ENCODE data around the gene DOCK2.

DOCK2 gene

DNA sequence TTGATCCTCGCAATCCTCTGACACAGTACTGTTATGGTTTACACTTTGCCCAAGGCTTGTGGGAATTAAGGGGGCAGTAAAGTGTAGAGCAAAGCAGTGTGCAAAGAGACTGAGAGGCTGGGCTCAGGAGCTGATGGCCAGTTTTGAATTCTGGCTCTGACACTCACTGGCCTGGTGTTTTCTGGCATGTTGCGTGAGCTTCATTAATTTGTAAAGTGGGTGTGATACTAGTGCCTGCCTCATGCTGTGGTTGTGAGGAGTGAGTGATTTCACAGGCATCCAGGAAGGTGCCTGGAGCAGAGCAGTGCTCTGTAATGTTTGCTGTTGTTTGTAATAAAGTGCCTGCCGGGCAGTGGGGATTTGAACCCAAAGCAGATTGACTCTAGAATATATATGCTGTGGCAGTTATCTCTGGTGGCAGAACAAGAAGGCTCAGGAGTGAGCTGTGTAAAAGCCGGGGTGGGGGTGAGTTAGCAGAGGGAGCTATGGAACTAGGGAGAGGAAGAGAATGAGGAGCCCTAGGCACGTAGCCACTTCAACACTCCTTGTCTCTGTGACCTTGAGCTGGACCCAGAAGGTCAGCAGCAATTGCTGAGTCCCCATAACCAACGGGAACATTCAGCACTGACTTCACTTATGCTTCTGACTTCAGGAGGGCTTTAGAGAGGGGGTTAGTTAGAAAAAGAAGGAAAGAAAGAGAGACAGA, 108.5 kb downstream of the DOCK2 start:
- TF ChIP-seq, protein P1, sequence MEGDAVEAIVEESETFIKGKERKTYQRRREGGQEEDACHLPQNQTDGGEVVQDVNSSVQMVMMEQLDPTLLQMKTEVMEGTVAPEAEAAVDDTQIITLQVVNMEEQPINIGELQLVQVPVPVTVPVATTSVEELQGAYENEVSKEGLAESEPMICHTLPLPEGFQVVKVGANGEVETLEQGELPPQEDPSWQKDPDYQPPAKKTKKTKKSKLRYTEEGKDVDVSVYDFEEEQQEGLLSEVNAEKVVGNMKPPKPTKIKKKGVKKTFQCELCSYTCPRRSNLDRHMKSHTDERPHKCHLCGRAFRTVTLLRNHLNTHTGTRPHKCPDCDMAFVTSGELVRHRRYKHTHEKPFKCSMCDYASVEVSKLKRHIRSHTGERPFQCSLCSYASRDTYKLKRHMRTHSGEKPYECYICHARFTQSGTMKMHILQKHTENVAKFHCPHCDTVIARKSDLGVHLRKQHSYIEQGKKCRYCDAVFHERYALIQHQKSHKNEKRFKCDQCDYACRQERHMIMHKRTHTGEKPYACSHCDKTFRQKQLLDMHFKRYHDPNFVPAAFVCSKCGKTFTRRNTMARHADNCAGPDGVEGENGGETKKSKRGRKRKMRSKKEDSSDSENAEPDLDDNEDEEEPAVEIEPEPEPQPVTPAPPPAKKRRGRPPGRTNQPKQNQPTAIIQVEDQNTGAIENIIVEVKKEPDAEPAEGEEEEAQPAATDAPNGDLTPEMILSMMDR (IDR thresholded peaks at IDR 0.05; ENCODE audit: poor library complexity, severe bottlenecking): no peak
- no peaks in the 10 kb centered on the region for H3K36me3 ChIP-seq (ENCODE audit: low read depth)
- H3K9me3 ChIP-seq (ENCODE audit: severe bottlenecking): no peaks in the 10 kb centered on the region
- H3K27ac ChIP-seq (ENCODE audit: poor library complexity, severe bottlenecking): no peak overlapping the region
- H3K4me1 ChIP-seq (ENCODE audit: insufficient read depth, poor library complexity, severe bottlenecking): peaks cover 10% of the 10 kb centered on the region
- DNase-seq (ENCODE audit: low spot score) (no peak), ATAC-seq (ENCODE audit: low read depth) (peak; percentile 66; the same call in 2 of the 3 replicates)
- no peaks in the 10 kb centered on the region for H3K27me3 ChIP-seq (ENCODE audit: insufficient read depth, poor library complexity, severe bottlenecking)
- no peak overlapping the region for H3K4me3 ChIP-seq (ENCODE audit: severe bottlenecking)

DNA sequence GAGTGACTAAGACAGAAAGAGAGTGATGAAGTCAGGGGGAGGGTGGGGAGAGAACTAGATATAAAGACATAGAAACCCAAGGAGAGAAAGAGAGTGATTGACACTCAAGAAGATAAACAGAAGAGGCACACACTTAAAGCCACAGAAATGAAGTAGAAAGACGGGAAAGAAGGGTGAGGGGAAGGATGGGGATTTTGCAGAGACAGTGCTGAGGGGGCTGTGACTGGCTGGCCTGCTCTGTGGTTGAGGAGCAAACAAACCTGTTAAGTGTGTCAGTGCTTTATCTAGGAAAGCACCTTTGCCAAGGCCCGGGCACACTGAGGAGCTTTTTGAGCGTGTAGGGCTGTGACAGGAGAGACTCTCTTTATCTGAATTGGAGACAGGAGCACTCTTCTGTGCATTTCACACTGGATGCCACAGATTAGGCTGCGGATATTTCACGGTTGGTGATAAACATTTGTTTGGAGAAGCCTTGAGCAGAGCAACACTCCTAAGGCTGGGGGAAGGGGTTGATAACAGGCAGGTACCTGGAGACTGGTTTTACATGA, 109.1 kb downstream of the DOCK2 start:
- ATAC-seq (ENCODE audit: low read depth) (no peak), DNase-seq (ENCODE audit: low spot score) (no peak)
- no peak overlapping the region for H3K4me3 ChIP-seq (ENCODE audit: severe bottlenecking)
- H3K27me3 ChIP-seq (ENCODE audit: insufficient read depth, poor library complexity, severe bottlenecking): no peaks in the 10 kb centered on the region
- H3K9me3 ChIP-seq (ENCODE audit: severe bottlenecking): no peaks in the 10 kb centered on the region
- TF ChIP-seq, protein P1 (IDR thresholded peaks at IDR 0.05; ENCODE audit: poor library complexity, severe bottlenecking): no peak
- H3K27ac ChIP-seq (ENCODE audit: poor library complexity, severe bottlenecking): no peak overlapping the region
- H3K4me1 ChIP-seq (ENCODE audit: insufficient read depth, poor library complexity, severe bottlenecking): peaks cover 10% of the 10 kb centered on the region
- H3K36me3 ChIP-seq (ENCODE audit: low read depth): no peaks in the 10 kb centered on the region

DNA sequence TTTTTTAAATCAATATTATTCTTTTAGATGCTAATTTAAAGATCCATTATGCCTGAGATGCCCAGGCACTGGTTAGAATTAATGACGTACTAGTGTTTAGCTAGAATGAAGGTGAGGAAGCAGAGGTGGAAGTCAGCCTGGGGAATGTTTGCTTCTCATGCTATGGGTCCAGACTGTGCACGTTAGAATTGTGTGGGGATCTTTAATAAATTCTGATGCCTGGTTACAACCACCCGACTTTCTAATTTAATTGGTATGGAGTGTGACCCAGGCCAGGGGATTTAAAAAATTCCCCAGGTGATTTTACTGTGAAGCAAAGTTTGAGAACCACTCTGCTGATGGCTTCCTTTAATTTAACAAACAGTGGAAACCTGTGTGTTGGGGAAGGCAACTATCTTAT, 111.1 kb downstream of the DOCK2 start:
- H3K4me3 ChIP-seq (ENCODE audit: severe bottlenecking): no peak overlapping the region
- TF ChIP-seq, protein P1 (IDR thresholded peaks at IDR 0.05; ENCODE audit: poor library complexity, severe bottlenecking): no peak
- DNase-seq (ENCODE audit: low spot score): no peak
- H3K36me3 ChIP-seq (ENCODE audit: low read depth): no peaks in the 10 kb centered on the region
- no peak overlapping the region for H3K27ac ChIP-seq (ENCODE audit: poor library complexity, severe bottlenecking)
- H3K4me1 ChIP-seq (ENCODE audit: insufficient read depth, poor library complexity, severe bottlenecking): peaks cover 4% of the 10 kb centered on the region
- no peaks in the 10 kb centered on the region for H3K9me3 ChIP-seq (ENCODE audit: severe bottlenecking)
- H3K27me3 ChIP-seq (ENCODE audit: insufficient read depth, poor library complexity, severe bottlenecking): no peaks in the 10 kb centered on the region
- ATAC-seq (ENCODE audit: low read depth): no peak

DNA sequence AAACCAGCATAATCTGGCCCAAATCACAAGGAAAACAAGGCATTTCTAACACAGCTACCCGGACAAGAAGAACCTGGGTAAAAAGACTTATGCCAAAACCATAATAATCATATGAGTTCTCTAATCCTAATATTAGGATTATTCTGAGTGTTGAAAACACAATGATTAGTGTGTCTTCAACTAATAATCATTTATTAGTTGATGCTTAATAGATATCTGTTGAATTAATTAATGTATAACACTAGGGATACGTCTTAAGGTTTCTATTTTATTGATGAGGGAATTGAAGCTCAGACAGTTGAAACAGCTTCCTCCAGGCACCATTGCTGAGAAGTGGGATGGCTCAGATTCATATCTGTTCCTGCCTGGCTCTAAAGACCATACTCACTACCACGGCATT, 112.2 kb downstream of the DOCK2 start:
- no peak for DNase-seq (ENCODE audit: low spot score)

More for the DNA sequence above, 112.2 kb downstream of the DOCK2 start:
- TF ChIP-seq, protein P1 (IDR thresholded peaks at IDR 0.05; ENCODE audit: poor library complexity, severe bottlenecking): no peak
- Histone ChIP-seq H3K9me3 (ENCODE audit: severe bottlenecking) (no peaks in the 10 kb centered on the region), H3K27ac (ENCODE audit: poor library complexity, severe bottlenecking) (no peak overlapping the region), H3K27me3 (ENCODE audit: insufficient read depth, poor library complexity, severe bottlenecking) (no peaks in the 10 kb centered on the region), H3K36me3 (ENCODE audit: low read depth) (no peaks in the 10 kb centered on the region), H3K4me3 (ENCODE audit: severe bottlenecking) (no peak overlapping the region), H3K4me1 (ENCODE audit: insufficient read depth, poor library complexity, severe bottlenecking) (no peaks in the 10 kb centered on the region)
- ATAC-seq (ENCODE audit: low read depth): no peak
